ENCODE data around the gene PXDN. TPM values are rescaled to one million over a fixed set of nuclear protein-coding genes. Genes with fewer than 3 reads are reported as not detected.

Gene PXDN
- total RNA-seq, 1 donor from 2014 or later: 150 TPM

DNA sequence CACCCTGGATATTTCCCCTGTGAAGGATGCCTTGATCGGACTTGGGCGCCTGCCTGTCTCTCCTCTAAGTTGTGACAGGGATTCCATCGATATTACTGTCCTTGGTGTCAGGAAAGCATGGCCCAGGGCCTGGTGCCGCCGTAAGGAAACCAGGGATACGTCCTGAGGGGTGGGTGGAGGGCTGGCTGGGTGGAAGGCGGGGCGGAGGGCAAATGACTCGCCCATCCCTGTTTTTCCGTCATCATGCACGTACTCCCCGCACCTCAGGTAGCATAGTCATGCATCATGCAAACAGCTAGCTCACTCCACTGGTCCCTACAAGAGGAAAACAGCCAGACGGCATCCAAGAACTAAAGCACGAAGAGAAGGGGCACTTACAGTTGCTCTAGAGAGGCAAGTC is 57.1 kb downstream of the PXDN start:
- peaks cover 23% of the 10 kb centered on the region for H3K4me1 Mint-ChIP-seq (ENCODE audit: unreplicated experiment)
- peak overlapping the region; percentile 15 for H3K4me3 Mint-ChIP-seq
- no peak for DNase-seq (ENCODE audit: extremely low spot score, unreplicated experiment)
- peaks cover 18% of the 10 kb centered on the region for H3K36me3 Mint-ChIP-seq
- H3K9me3 Mint-ChIP-seq: no peaks in the 10 kb centered on the region
- no peak for TF ChIP-seq CTCF (conservative IDR thresholded peaks at IDR 0.05)
- no peaks in the 10 kb centered on the region for H3K27me3 Mint-ChIP-seq
- H3K27ac Mint-ChIP-seq: peak overlapping the region; percentile 42

DNA sequence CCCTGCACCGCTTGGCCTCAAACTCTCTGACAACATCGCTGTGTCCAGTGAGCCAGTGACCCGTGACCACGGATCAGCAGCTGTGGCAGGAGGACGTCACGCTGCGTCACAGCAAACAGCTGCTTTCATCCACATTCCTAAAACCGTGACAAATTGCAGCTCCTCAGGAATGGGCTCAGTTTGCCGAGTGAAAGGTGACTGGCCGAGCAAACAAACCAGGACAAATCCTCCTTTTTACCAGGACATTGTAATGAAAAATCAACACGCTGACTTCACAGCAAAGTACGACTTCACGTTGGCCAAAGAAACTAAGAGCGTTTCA is 57.6 kb downstream of the PXDN start:
- Mint-ChIP-seq H3K36me3 (peaks cover 18% of the 10 kb centered on the region), H3K27me3 (no peaks in the 10 kb centered on the region), H3K4me1 (ENCODE audit: unreplicated experiment) (peaks cover 23% of the 10 kb centered on the region), H3K9me3 (no peaks in the 10 kb centered on the region), H3K27ac (peak overlapping the region; percentile 35), H3K4me3 (no peak overlapping the region)
- DNase-seq (ENCODE audit: extremely low spot score, unreplicated experiment): no peak
- TF ChIP-seq CTCF (conservative IDR thresholded peaks at IDR 0.05): no peak

GRCh38 chr2:1685957-1686783 is 58.1 kb downstream of the PXDN start:
- H3K9me3 Mint-ChIP-seq: no peaks in the 10 kb centered on the region
- no peak for DNase-seq (ENCODE audit: extremely low spot score, unreplicated experiment)
- TF ChIP-seq CTCF (conservative IDR thresholded peaks at IDR 0.05): no peak
- H3K27ac Mint-ChIP-seq: peak overlapping the region; percentile 35
- peaks cover 18% of the 10 kb centered on the region for H3K36me3 Mint-ChIP-seq
- H3K4me1 Mint-ChIP-seq (ENCODE audit: unreplicated experiment): peaks cover 23% of the 10 kb centered on the region
- no peak overlapping the region for H3K4me3 Mint-ChIP-seq
- H3K27me3 Mint-ChIP-seq: no peaks in the 10 kb centered on the region

GRCh38 chr2:1685078-1685956 is 59.0 kb downstream of the PXDN start:
- Mint-ChIP-seq H3K4me3 (no peak overlapping the region), H3K4me1 (ENCODE audit: unreplicated experiment) (peaks cover 23% of the 10 kb centered on the region), H3K36me3 (peaks cover 18% of the 10 kb centered on the region), H3K27me3 (no peaks in the 10 kb centered on the region), H3K9me3 (no peaks in the 10 kb centered on the region), H3K27ac (no peak overlapping the region)
- peak; percentile 65 for DNase-seq (ENCODE audit: extremely low spot score, unreplicated experiment)
- no peak for TF ChIP-seq CTCF (conservative IDR thresholded peaks at IDR 0.05)

GRCh38 chr2:1683297-1683696 is 61.0 kb downstream of the PXDN start:
- H3K4me1 Mint-ChIP-seq (ENCODE audit: unreplicated experiment): peaks cover 19% of the 10 kb centered on the region
- TF ChIP-seq CTCF (conservative IDR thresholded peaks at IDR 0.05): no peak

More at GRCh38 chr2:1683297-1683696, 61.0 kb downstream of the PXDN start:
- no peaks in the 10 kb centered on the region for H3K9me3 Mint-ChIP-seq
- H3K36me3 Mint-ChIP-seq: peaks cover 19% of the 10 kb centered on the region
- H3K4me3 Mint-ChIP-seq: no peak overlapping the region
- H3K27me3 Mint-ChIP-seq: no peaks in the 10 kb centered on the region
- no peak overlapping the region for H3K27ac Mint-ChIP-seq
- no peak for DNase-seq (ENCODE audit: extremely low spot score, unreplicated experiment)

Measured in type B pancreatic cell (in vitro differentiated cells).